CD8-positive, alpha-beta memory T cell (primary cell): ENCODE results near the gene DPM3. TPM values are rescaled to one million over a fixed set of nuclear protein-coding genes. Genes with fewer than 3 reads are reported as not detected.
"Not testable (repeated sequence)": the region's sequence is repeated elsewhere in the genome, so short reads cannot be mapped to it uniquely, and the experiment has no call there.

Experiments used
- CTCF ChIA-PET: fragments of 350-600 bp; sonication (Branson Sonifier 250); formaldehyde crosslinking; loops from one replicate; lab custom pipeline; 2021; ENCODE audit warnings: antibody characterized with exemption; lab: Charles Lee
- POLR2A ChIA-PET: fragments of 350-600 bp; sonication (Branson Sonifier 250); formaldehyde crosslinking; loops from one replicate; lab custom pipeline; 2021; ENCODE audit warnings: antibody characterized with exemption; lab: Charles Lee
- DNase-seq, 5 donors: peaks; one replicate each; pipeline versions ENCODE4 v3.0.0 to v3.0.0-alpha.2; 2020 to 2022; ENCODE audit warnings: mixed read lengths in 1 of 5
- H3K27ac ChIP-seq: one replicate; pipeline ENCODE4 v1.7.0; 2013; ENCODE audit warnings: low read depth, mild to moderate bottlenecking, low read length, moderate library complexity
- H3K27me3 ChIP-seq: 2 replicates; pipeline ENCODE4 v1.7.0; 2013; ENCODE audit warnings: low read length, mild to moderate bottlenecking; ENCODE audit not compliant: insufficient read depth, poor library complexity, severe bottlenecking
- H3K36me3 ChIP-seq: 2 replicates; pipeline ENCODE4 v1.7.0; 2013; ENCODE audit warnings: mild to moderate bottlenecking, low read length, moderate library complexity; ENCODE audit not compliant: insufficient read depth
- H3K4me1 ChIP-seq: 2 replicates; pipeline ENCODE4 v1.7.0; 2013; ENCODE audit warnings: mild to moderate bottlenecking, low read length, moderate library complexity; ENCODE audit not compliant: insufficient read depth
- H3K4me3 ChIP-seq: 2 replicates; pipeline ENCODE4 v1.7.0; 2013; ENCODE audit warnings: mild to moderate bottlenecking, low read length
- H3K9me3 ChIP-seq: 2 replicates; pipeline ENCODE4 v1.7.0; 2013; ENCODE audit warnings: mild to moderate bottlenecking, low read length
- H3K27ac Mint-ChIP-seq, 8 donors: one replicate each; pipeline ENCODE4 v1.8.0; 2020 to 2021; ENCODE audit warnings: mixed read lengths in 8 of 8, mild to moderate bottlenecking in 6 of 8, inconsistent platforms in 3 of 8, moderate library complexity in 3 of 8
- H3K27me3 Mint-ChIP-seq, 2 donors: one replicate each; pipeline ENCODE4 v1.8.0; 2020 to 2021; ENCODE audit warnings: mixed read lengths in 2 of 2, mild to moderate bottlenecking in 1 of 2, moderate library complexity in 1 of 2
- H3K36me3 Mint-ChIP-seq, 3 donors: one replicate each; pipeline ENCODE4 v1.8.0; 2020 to 2021; ENCODE audit warnings: mixed read lengths in 3 of 3, inconsistent platforms in 1 of 3, mild to moderate bottlenecking in 1 of 3
- H3K4me1 Mint-ChIP-seq, 3 donors: one replicate each; pipeline ENCODE4 v1.8.0; 2020 to 2021; ENCODE audit warnings: mixed read lengths in 3 of 3, inconsistent platforms in 1 of 3, mild to moderate bottlenecking in 1 of 3
- H3K4me3 Mint-ChIP-seq, 7 donors: one replicate each; pipeline ENCODE4 v1.8.0; 2020 to 2021; ENCODE audit warnings: mixed read lengths in 7 of 7, mild to moderate bottlenecking in 6 of 7, moderate library complexity in 4 of 7, inconsistent platforms in 2 of 7
- H3K9me3 Mint-ChIP-seq, 5 donors: one replicate each; pipeline ENCODE4 v1.8.0; 2020 to 2022; ENCODE audit warnings: mixed read lengths in 5 of 5, mild to moderate bottlenecking in 3 of 5, moderate library complexity in 2 of 5, inconsistent platforms in 1 of 5
- polyA plus RNA-seq: library from polyadenylated mRNA; unstranded; fragments of 300-500 nt; fragmentation: Illumina TruSeq; gene quantifications from one replicate; pipeline ENCODE4 v1.2.3, GENCODE V29; 2021
- total RNA-seq, 2 experiments: library from RNA; stranded (reverse); gene quantifications; one replicate each; pipeline ENCODE4 v1.2.3, GENCODE V29; 2021

The DPM3 gene
- total and polyA plus RNA-seq, 3 experiments from 2014 or later = 38.9 to 120 (median 40.9) TPM

DNA sequence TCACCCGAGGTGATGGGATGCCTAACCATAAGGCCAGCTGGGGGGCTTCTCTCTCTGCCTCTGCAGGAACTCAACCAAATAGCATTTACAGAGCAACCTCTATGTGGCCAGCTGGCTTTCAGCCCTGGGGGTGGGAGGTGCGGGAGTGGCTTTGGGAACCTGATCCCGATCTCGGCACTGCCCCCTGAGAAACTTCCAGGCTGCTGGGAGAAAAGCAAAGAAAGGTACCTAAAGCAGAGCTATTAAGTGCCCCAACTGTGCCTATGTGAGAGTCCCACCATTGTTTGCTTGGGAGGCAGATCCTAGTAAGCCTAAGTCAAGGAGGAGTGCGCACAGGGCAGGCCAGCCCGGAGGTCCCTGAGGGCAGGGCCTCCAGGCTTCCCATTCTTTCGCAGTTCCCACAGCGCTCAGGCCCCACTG is 25.7 kb upstream of the DPM3 start:
- Mint-ChIP-seq H3K36me3 (peaks cover 0 to 21% (median 7%) of the 10 kb centered on the region in 3 donors), H3K4me1 (peaks cover 11 to 21% (median 13%) of the 10 kb centered on the region in 3 donors), H3K27me3 (peaks cover 2 to 3% of the 10 kb centered on the region in 2 donors), H3K27ac (no peak overlapping the region), H3K9me3 (no peaks in the 10 kb centered on the region), H3K4me3 (no peak overlapping the region)
- Histone ChIP-seq H3K27me3 (no peaks in the 10 kb centered on the region), H3K4me1 (peaks cover 9% of the 10 kb centered on the region), H3K9me3 (no peaks in the 10 kb centered on the region), H3K4me3 (no peak overlapping the region), H3K36me3 (peaks cover 18% of the 10 kb centered on the region), H3K27ac (no peak overlapping the region)
- no peak for DNase-seq
- CTCF ChIA-PET = interaction anchor here (0.8 to 10.7 kb wide), 5 partner anchors 42 to 81 kb away, joined by 3 to 177 read pairs (median 3); partner anchors contain the start of gene THBS3
- POLR2A ChIA-PET = no interaction called here

DNA sequence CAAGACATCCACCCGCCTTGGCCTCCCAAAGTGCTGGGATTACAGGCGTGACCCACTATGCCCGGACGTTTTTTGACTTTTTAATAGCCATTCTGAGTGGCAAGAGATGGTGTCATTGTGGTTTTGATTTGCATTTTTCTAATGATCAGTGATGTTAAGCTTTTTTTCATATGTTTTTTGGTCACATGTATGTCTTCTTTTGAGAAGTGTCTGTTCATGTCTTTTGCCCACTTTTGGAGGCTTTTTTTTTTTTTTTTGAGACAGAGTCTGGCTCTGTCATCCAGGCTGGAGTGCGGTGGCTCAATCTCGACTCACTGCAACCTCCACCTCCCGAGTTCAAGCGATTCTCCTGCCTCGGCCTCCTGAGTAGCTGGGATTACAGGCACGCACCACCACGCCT is 24.3 kb upstream of the DPM3 start:
- POLR2A ChIA-PET = not testable (repeated sequence)

GRCh38 chr1:155163785-155164184 is 23.5 kb upstream of the DPM3 start:
- H3K9me3 Mint-ChIP-seq, H3K27ac Mint-ChIP-seq, DNase-seq, H3K4me3 Mint-ChIP-seq, H3K4me3 ChIP-seq, H3K9me3 ChIP-seq, H3K27ac ChIP-seq, POLR2A ChIA-PET, H3K36me3 ChIP-seq, H3K27me3 ChIP-seq, H3K4me1 ChIP-seq, H3K27me3 Mint-ChIP-seq, H3K36me3 Mint-ChIP-seq: not testable (repeated sequence)
- CTCF ChIA-PET = interaction anchor here (1.5 to 1.8 kb wide), 2 partner anchors 9 to 72 kb away, joined by 5 read pairs; partner anchors contain the start of gene KRTCAP2
- peaks cover 11 to 13% (median 12%) of the 10 kb centered on the region in 3 donors for H3K4me1 Mint-ChIP-seq

More for the DNA sequence above, 24.3 kb upstream of the DPM3 start:
- H3K9me3 ChIP-seq, H3K4me3 ChIP-seq, H3K4me3 Mint-ChIP-seq, H3K4me1 ChIP-seq, H3K27me3 ChIP-seq, H3K9me3 Mint-ChIP-seq, H3K27ac Mint-ChIP-seq, H3K27ac ChIP-seq, DNase-seq, H3K27me3 Mint-ChIP-seq: not testable (repeated sequence)
- CTCF ChIA-PET = interaction anchor here (1.5 to 1.8 kb wide), 2 partner anchors 8 to 73 kb away, joined by 5 read pairs; partner anchors contain the start of gene KRTCAP2
- H3K4me1 Mint-ChIP-seq = peaks cover 11 to 17% (median 13%) of the 10 kb centered on the region in 3 donors
- peaks cover 0 to 12% (median 4%) of the 10 kb centered on the region in 3 donors for H3K36me3 Mint-ChIP-seq
- peaks cover 12% of the 10 kb centered on the region for H3K36me3 ChIP-seq

GRCh38 chr1:155162631-155163030 is 22.3 kb upstream of the DPM3 start:
- H3K4me1 ChIP-seq, H3K36me3 ChIP-seq, H3K4me3 ChIP-seq, DNase-seq, H3K27me3 ChIP-seq, H3K4me3 Mint-ChIP-seq, H3K9me3 Mint-ChIP-seq, H3K27me3 Mint-ChIP-seq, H3K9me3 ChIP-seq, H3K27ac Mint-ChIP-seq, H3K27ac ChIP-seq, H3K4me1 Mint-ChIP-seq, H3K36me3 Mint-ChIP-seq: not testable (repeated sequence)
- ChIA-PET CTCF (interaction anchor here (0.7 kb wide), 1 partner anchor 10 kb away, joined by 3 read pairs; the partner anchor contains the start of gene KRTCAP2), POLR2A (interaction anchor here (0.6 to 0.7 kb wide), 2 partner anchors 45 to 64 kb away, joined by 3 read pairs; no protein-coding TSS in a partner anchor)

DNA sequence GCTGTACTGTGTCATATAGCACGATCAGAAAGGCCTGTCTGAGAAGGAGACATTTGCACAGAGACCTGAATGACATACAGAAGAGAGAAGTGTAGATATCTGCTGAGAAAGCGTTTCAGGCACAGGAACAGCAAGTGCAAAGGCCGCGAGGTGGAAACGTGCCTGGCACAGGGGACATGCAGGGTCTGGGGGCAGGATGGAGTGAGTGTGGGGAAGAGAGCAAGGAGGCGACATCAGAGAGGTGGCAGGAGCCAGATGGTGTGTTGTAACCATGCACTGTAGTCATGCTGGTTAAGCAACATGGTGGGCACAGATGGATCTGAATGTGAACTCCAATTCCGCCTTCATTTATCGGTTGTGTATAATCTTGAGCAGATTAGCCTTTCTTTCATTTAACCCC is 19.8 kb upstream of the DPM3 start:
- no peaks in the 10 kb centered on the region for H3K9me3 Mint-ChIP-seq
- Histone ChIP-seq H3K36me3 (no peaks in the 10 kb centered on the region), H3K27ac (no peak overlapping the region), H3K27me3 (no peaks in the 10 kb centered on the region), H3K4me3 (no peak overlapping the region), H3K9me3 (no peaks in the 10 kb centered on the region), H3K4me1 (no peaks in the 10 kb centered on the region)
- DNase-seq = no peak
- H3K4me1 Mint-ChIP-seq = no peaks in the 10 kb centered on the region
- no peak overlapping the region for H3K4me3 Mint-ChIP-seq
- no peaks in the 10 kb centered on the region for H3K36me3 Mint-ChIP-seq
- H3K27me3 Mint-ChIP-seq = peaks cover 0 to 3% of the 10 kb centered on the region in 2 donors
- CTCF ChIA-PET = no interaction called here
- H3K27ac Mint-ChIP-seq = peak overlapping the region in 1 of 8 donors; percentile 80
- POLR2A ChIA-PET = no interaction called here

DNA sequence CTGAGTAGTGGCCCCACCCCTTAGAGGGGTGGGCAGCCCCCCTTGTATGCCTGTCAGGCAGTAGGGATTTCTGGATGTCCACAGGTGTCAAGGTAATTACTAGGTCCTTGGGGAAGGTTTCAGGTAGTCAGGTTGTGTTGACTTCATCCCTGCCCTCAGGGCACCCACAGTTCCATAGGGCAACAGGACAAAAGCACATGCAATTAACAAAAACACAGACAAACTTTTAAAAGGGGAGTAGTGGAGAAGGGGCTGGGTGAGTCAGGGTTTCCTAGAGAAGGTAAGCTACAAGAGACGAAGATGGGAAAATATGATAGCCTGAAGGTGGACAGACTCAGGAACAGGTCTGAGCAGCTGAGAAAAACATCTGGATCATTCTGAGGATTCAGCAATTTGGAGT is 18.7 kb upstream of the DPM3 start:
- Histone ChIP-seq H3K9me3 (no peaks in the 10 kb centered on the region), H3K36me3 (no peaks in the 10 kb centered on the region), H3K4me3 (no peak overlapping the region), H3K4me1 (no peaks in the 10 kb centered on the region), H3K27me3 (no peaks in the 10 kb centered on the region), H3K27ac (no peak overlapping the region)
- Mint-ChIP-seq H3K4me1 (no peaks in the 10 kb centered on the region), H3K27me3 (peaks cover 0 to 3% of the 10 kb centered on the region in 2 donors), H3K9me3 (no peaks in the 10 kb centered on the region), H3K4me3 (no peak overlapping the region), H3K36me3 (no peaks in the 10 kb centered on the region), H3K27ac (peak overlapping the region in 1 of 8 donors; percentile 88)
- CTCF ChIA-PET = no interaction called here
- DNase-seq = no peak
- POLR2A ChIA-PET = no interaction called here

DNA sequence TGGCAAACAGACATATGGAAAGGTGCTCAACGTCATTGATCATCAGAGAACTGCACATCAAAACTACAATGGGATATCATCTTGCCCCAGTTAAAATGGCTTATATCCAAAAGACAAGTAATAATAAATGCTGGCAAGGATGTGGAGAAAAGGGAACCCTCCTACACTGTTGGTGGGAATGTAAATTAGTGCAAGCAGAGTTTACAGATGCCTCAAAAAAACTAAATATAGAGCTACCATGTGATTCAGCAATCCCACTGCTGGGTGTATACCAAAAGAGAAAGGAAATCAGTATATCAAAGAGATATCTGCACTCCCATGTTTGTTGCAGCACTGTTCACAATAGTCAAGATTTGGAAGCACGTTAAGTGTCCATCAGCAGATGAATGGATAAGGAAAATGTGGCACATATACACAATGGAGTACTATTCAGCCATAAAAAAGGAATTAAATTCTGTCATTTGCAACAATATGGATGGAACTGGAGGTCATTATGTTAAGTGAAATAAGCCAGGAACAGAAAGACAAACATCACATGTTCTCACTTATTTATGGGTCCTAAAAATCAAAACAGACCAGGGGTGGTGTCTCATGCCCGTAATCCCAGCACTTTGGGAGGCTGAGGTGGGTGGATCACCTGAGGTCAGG is 15.8 kb upstream of the DPM3 start:
- not testable (repeated sequence) for H3K9me3 ChIP-seq, H3K4me1 Mint-ChIP-seq, H3K4me3 ChIP-seq

GRCh38 chr1:155145491-155145890 is 5.2 kb upstream of the DPM3 start:
- no peak overlapping the region for H3K4me3 Mint-ChIP-seq
- ChIA-PET CTCF (interaction anchor here (0.8 to 1.1 kb wide), 3 partner anchors 10 to 27 kb away, joined by 3 to 5 read pairs (median 4); partner anchors contain the start of genes KRTCAP2 and SLC50A1), POLR2A (interaction anchor here (0.7 kb wide), 1 partner anchor 23 kb away, joined by 10 read pairs; no protein-coding TSS in a partner anchor)
- H3K27ac Mint-ChIP-seq = no peak overlapping the region
- Histone ChIP-seq H3K27ac (no peak overlapping the region), H3K9me3 (no peaks in the 10 kb centered on the region), H3K36me3 (no peaks in the 10 kb centered on the region), H3K4me3 (no peak overlapping the region), H3K27me3 (no peaks in the 10 kb centered on the region), H3K4me1 (peaks cover 2% of the 10 kb centered on the region)
- H3K4me1 Mint-ChIP-seq = peaks cover 2% of the 10 kb centered on the region in 3 donors
- H3K27me3 Mint-ChIP-seq = peaks cover 33 to 43% of the 10 kb centered on the region in 2 donors
- no peak for DNase-seq
- no peaks in the 10 kb centered on the region for H3K9me3 Mint-ChIP-seq
- H3K36me3 Mint-ChIP-seq = peaks cover 0 to 1% (median 0%) of the 10 kb centered on the region in 3 donors

More for the DNA sequence above, 15.8 kb upstream of the DPM3 start:
- DNase-seq, H3K9me3 Mint-ChIP-seq, H3K36me3 ChIP-seq, H3K27ac Mint-ChIP-seq, CTCF ChIA-PET, H3K27ac ChIP-seq, POLR2A ChIA-PET, H3K4me3 Mint-ChIP-seq, H3K27me3 ChIP-seq, H3K36me3 Mint-ChIP-seq, H3K4me1 ChIP-seq: not testable (repeated sequence)
- peaks cover 4 to 11% of the 10 kb centered on the region in 2 donors for H3K27me3 Mint-ChIP-seq
